Type B pancreatic cell (in vitro differentiated cells): ENCODE measurements around the gene UHRF1. TPM values are rescaled to one million over a fixed set of nuclear protein-coding genes. Genes with fewer than 3 reads are reported as not detected.

ENCODE experiments used
- DNase-seq: peaks from one replicate; pipeline ENCODE4 v3.0.0; 2021; ENCODE audit warnings: mixed read lengths; ENCODE audit not compliant: unreplicated experiment; ENCODE audit errors: extremely low spot score
- H3K27ac Mint-ChIP-seq: 2 replicates; pipeline ENCODE4 v1.8.0; 2021; ENCODE audit warnings: mild to moderate bottlenecking, mixed read lengths
- H3K27me3 Mint-ChIP-seq: 2 replicates; pipeline ENCODE4 v1.8.0; 2021; ENCODE audit warnings: mixed read lengths
- H3K36me3 Mint-ChIP-seq: 2 replicates; pipeline ENCODE4 v1.8.0; 2021; ENCODE audit warnings: mixed read lengths
- H3K4me1 Mint-ChIP-seq: one replicate; pipeline ENCODE4 v1.8.0; 2021; ENCODE audit warnings: mixed read lengths; ENCODE audit not compliant: unreplicated experiment
- H3K4me3 Mint-ChIP-seq: 2 replicates; pipeline ENCODE4 v1.8.0; 2021; ENCODE audit warnings: mild to moderate bottlenecking, mixed read lengths
- H3K9me3 Mint-ChIP-seq: 2 replicates; pipeline ENCODE4 v1.8.0; 2021; ENCODE audit warnings: mixed read lengths
- CTCF ChIP-seq: fragments of 200-600 bp; sonication (generic); conservative IDR thresholded peaks from 2 replicates; pipeline ENCODE4 v1.5.0; 2021; ENCODE audit warnings: antibody characterized with exemption, mild to moderate bottlenecking
- total RNA-seq: library from RNA; stranded (reverse); gene quantifications from 2 replicates; pipeline ENCODE4 v1.2.1, GENCODE V29; 2021; ENCODE audit warnings: low replicate concordance

UHRF1 gene
- total RNA-seq, 1 donor from 2014 or later = 79.1 TPM

GRCh38 chr19:4984438-4984990 lies 75.2 kb downstream of the UHRF1 start:
- no peak for DNase-seq
- no peak for TF ChIP-seq CTCF
- H3K27ac Mint-ChIP-seq = no peak overlapping the region
- H3K4me3 Mint-ChIP-seq = no peak overlapping the region
- H3K9me3 Mint-ChIP-seq = no peaks in the 10 kb centered on the region
- no peaks in the 10 kb centered on the region for H3K36me3 Mint-ChIP-seq
- H3K27me3 Mint-ChIP-seq = no peaks in the 10 kb centered on the region
- peaks cover 36% of the 10 kb centered on the region for H3K4me1 Mint-ChIP-seq

- DNase-seq = no peak
- H3K36me3 Mint-ChIP-seq = no peaks in the 10 kb centered on the region
- peaks cover 44% of the 10 kb centered on the region for H3K4me1 Mint-ChIP-seq
- TF ChIP-seq CTCF = no peak
- H3K9me3 Mint-ChIP-seq = no peaks in the 10 kb centered on the region
- no peak overlapping the region for H3K27ac Mint-ChIP-seq
- H3K4me3 Mint-ChIP-seq = no peak overlapping the region
- H3K27me3 Mint-ChIP-seq = no peaks in the 10 kb centered on the region
Observed at GRCh38 chr19:4985551-4985991, 76.3 kb downstream of the UHRF1 start.

GRCh38 chr19:4986056-4986455 lies 76.8 kb downstream of the UHRF1 start:
- H3K27me3 Mint-ChIP-seq = no peaks in the 10 kb centered on the region
- TF ChIP-seq CTCF = no peak

GRCh38 chr19:4986471-4986891 lies 77.2 kb downstream of the UHRF1 start:
- TF ChIP-seq CTCF = no peak
- no peak overlapping the region for H3K27ac Mint-ChIP-seq
- no peak for DNase-seq
- H3K9me3 Mint-ChIP-seq = no peaks in the 10 kb centered on the region
- no peaks in the 10 kb centered on the region for H3K27me3 Mint-ChIP-seq
- no peak overlapping the region for H3K4me3 Mint-ChIP-seq
- peaks cover 45% of the 10 kb centered on the region for H3K4me1 Mint-ChIP-seq
- H3K36me3 Mint-ChIP-seq = peaks cover under 1% of the 10 kb centered on the region

More at GRCh38 chr19:4986056-4986455, 76.8 kb downstream of the UHRF1 start:
- no peaks in the 10 kb centered on the region for H3K36me3 Mint-ChIP-seq
- no peaks in the 10 kb centered on the region for H3K9me3 Mint-ChIP-seq
- peaks cover 44% of the 10 kb centered on the region for H3K4me1 Mint-ChIP-seq
- H3K4me3 Mint-ChIP-seq = no peak overlapping the region
- no peak for DNase-seq
- no peak overlapping the region for H3K27ac Mint-ChIP-seq

- Mint-ChIP-seq H3K36me3 (peaks cover 5% of the 10 kb centered on the region), H3K4me3 (no peak overlapping the region), H3K27ac (peak overlapping the region; percentile 15), H3K4me1 (peaks cover 50% of the 10 kb centered on the region), H3K27me3 (no peaks in the 10 kb centered on the region), H3K9me3 (no peaks in the 10 kb centered on the region)
- no peak for DNase-seq
- no peak for TF ChIP-seq CTCF
Observed at GRCh38 chr19:4987256-4987655, 78.0 kb downstream of the UHRF1 start.
